Keratinocyte (primary cell): ENCODE results near the gene TTC33. TPM values are rescaled to one million over a fixed set of nuclear protein-coding genes. Genes with fewer than 3 reads are reported as not detected.

Experiments
- DNase-seq: peaks from one replicate; pipeline ENCODE4 v3.0.0-alpha.2; 2011; ENCODE audit warnings: low read depth, missing footprints, low spot score
- FAIRE-seq: peaks from 2 replicates; lab custom pipeline; 2011; peaks lifted over from hg19 to GRCh38; lab: Jason Lieb, UNC
- H2AFZ ChIP-seq: 2 replicates; pipeline ENCODE4 v1.6.0; 2012; ENCODE audit warnings: low read length, control low read depth, inconsistent platforms; ENCODE audit not compliant: control insufficient read depth
- H3K27ac ChIP-seq: 2 replicates; pipeline ENCODE4 v1.5.1; 2011; ENCODE audit warnings: low read length; ENCODE audit not compliant: control insufficient read depth, insufficient read depth
- H3K27me3 ChIP-seq: 3 replicates; pipeline ENCODE4 v1.6.0; 2011; ENCODE audit warnings: low read length; ENCODE audit not compliant: control insufficient read depth, insufficient read depth; ENCODE audit errors: extremely low read depth
- H3K36me3 ChIP-seq, 2 experiments: 2 replicates in 1 of 2; 3 replicates in 1 of 2; pipeline ENCODE4 v1.5.1; 2011; ENCODE audit warnings: low read length in 2 of 2, mild to moderate bottlenecking in 1 of 2; ENCODE audit not compliant: control insufficient read depth in 2 of 2, insufficient read depth in 2 of 2; ENCODE audit errors: extremely low read depth in 1 of 2
- H3K4me1 ChIP-seq: 3 replicates; pipeline ENCODE4 v1.5.1; 2011; ENCODE audit warnings: low read length; ENCODE audit not compliant: control insufficient read depth, insufficient read depth; ENCODE audit errors: extremely low read depth
- H3K4me2 ChIP-seq: 3 replicates; pipeline ENCODE4 v1.6.0; 2011; ENCODE audit warnings: low read depth, low read length; ENCODE audit not compliant: control insufficient read depth, insufficient read depth; ENCODE audit errors: extremely low read depth
- H3K4me3 ChIP-seq, 3 experiments: fragments of 200-600 bp in 1 of 3; sonication (generic) in 1 of 3; 2 replicates in 2 of 3; 3 replicates in 1 of 3; pipeline ENCODE4 v1.5.1; 2011 to 2016; ENCODE audit warnings: low read length in 3 of 3, mild to moderate bottlenecking in 3 of 3, control low read depth in 2 of 3, inconsistent platforms in 1 of 3, low read depth in 1 of 3, mixed read lengths in 1 of 3, mixed run types in 1 of 3, moderate library complexity in 1 of 3; ENCODE audit not compliant: control insufficient read depth in 2 of 3, insufficient read depth in 2 of 3; ENCODE audit errors: extremely low read depth in 1 of 3
- H3K79me2 ChIP-seq: 2 replicates; pipeline ENCODE4 v1.6.0; 2012; ENCODE audit warnings: low read length; ENCODE audit not compliant: control insufficient read depth, insufficient read depth
- H3K9ac ChIP-seq: 3 replicates; pipeline ENCODE4 v1.6.0; 2011; ENCODE audit warnings: low read length; ENCODE audit not compliant: control insufficient read depth, insufficient read depth; ENCODE audit errors: extremely low read depth
- H3K9me1 ChIP-seq: 3 replicates; pipeline ENCODE4 v1.6.0; 2011; ENCODE audit warnings: low read length; ENCODE audit not compliant: control insufficient read depth, insufficient read depth; ENCODE audit errors: extremely low read depth
- H3K9me3 ChIP-seq: 2 replicates; pipeline ENCODE4 v1.5.1; 2012; ENCODE audit warnings: low read depth, low read length; ENCODE audit not compliant: control insufficient read depth
- H4K20me1 ChIP-seq: 3 replicates; pipeline ENCODE4 v1.6.0; 2011; ENCODE audit warnings: low read length; ENCODE audit not compliant: control insufficient read depth, insufficient read depth; ENCODE audit errors: extremely low read depth
- CTCF ChIP-seq, 3 experiments: IDR thresholded peaks in 1 of 3; conservative IDR thresholded peaks in 1 of 3; optimal IDR thresholded peaks in 1 of 3; 2 replicates in 2 of 3; 3 replicates in 1 of 3; pipeline versions ENCODE3 to v1.5.1; 2011; ENCODE audit warnings: low read length in 3 of 3, mild to moderate bottlenecking in 3 of 3, moderate library complexity in 2 of 3, control low read depth in 1 of 3, inconsistent platforms in 1 of 3; ENCODE audit not compliant: insufficient read depth in 2 of 3; ENCODE audit errors: extremely low read depth in 1 of 3
- EZH2 ChIP-seq: IDR thresholded peaks from one replicate; pipeline ENCODE4 v1.6.1; 2012; ENCODE audit warnings: inconsistent platforms, mild to moderate bottlenecking, low read length, moderate library complexity
- dilution Hi-C: fragments of 300-500 bp; cut with MboI; formaldehyde crosslinking; loops from one replicate; pipeline ENCODE4 v1.7.0; 2020; ENCODE audit warnings: low sequenced_read_pairs; ENCODE audit not compliant: extremely low pct_ligation_motif_present
- polyA plus RNA-seq, 5 experiments: library from polyadenylated mRNA; depleted of rRNA in 3 of 5; stranded (reverse) in 3 of 5; stranded (forward) in 1 of 5; unstranded in 1 of 5; fragments of >200 nt; gene quantifications; 1 replicate in 1 of 5; 2 replicates in 3 of 5; 3 replicates in 1 of 5; pipeline versions ENCODE4 v1.2.1 to v1.2.3, GENCODE V29; 2011 to 2012; ENCODE audit warnings: missing spikeins in 2 of 5, low read depth in 1 of 5, low replicate concordance in 1 of 5

TTC33 gene
- polyA plus RNA-seq, 1 donor (not counting 4 experiments of a cell fraction or from before 2014, with no cell fraction given), result 7.1 TPM

GRCh38 chr5:40601198-40601868 is 154.4 kb downstream of the TTC33 start:
- H3K27ac ChIP-seq, result no peak overlapping the region
- no peak overlapping the region for H2AFZ ChIP-seq
- peaks cover 28% of the 10 kb centered on the region for H3K4me1 ChIP-seq
- FAIRE-seq (peak; percentile 71), DNase-seq (no peak)
- no peak overlapping the region for H3K4me3 ChIP-seq
- no peaks in the 10 kb centered on the region for H3K79me2 ChIP-seq
- TF ChIP-seq EZH2, result no peak
- TF ChIP-seq CTCF (optimal IDR thresholded peaks at IDR 0.05 in 1 of 3, IDR thresholded peaks at IDR 0.05 in 1 of 3, conservative IDR thresholded peaks at IDR 0.05 in 1 of 3; ENCODE audit: extremely low read depth in 1 of 3, insufficient read depth in 2 of 3, low read length in 3 of 3), result no peak
- dilution Hi-C loops, result no loop called here
- no peak overlapping the region for H3K9ac ChIP-seq
- no peaks in the 10 kb centered on the region for H3K36me3 ChIP-seq
- no peaks in the 10 kb centered on the region for H3K27me3 ChIP-seq
- H4K20me1 ChIP-seq, result no peaks in the 10 kb centered on the region
- no peaks in the 10 kb centered on the region for H3K9me1 ChIP-seq
- H3K4me2 ChIP-seq, result peak overlapping the region; percentile 43
- no peaks in the 10 kb centered on the region for H3K9me3 ChIP-seq

GRCh38 chr5:40600383-40600782 is 155.4 kb downstream of the TTC33 start:
- dilution Hi-C loops, result no loop called here
- H4K20me1 ChIP-seq, result no peaks in the 10 kb centered on the region
- H3K79me2 ChIP-seq, result no peaks in the 10 kb centered on the region

More at GRCh38 chr5:40600383-40600782, 155.4 kb downstream of the TTC33 start:
- peaks cover 28% of the 10 kb centered on the region for H3K4me1 ChIP-seq
- no peaks in the 10 kb centered on the region for H3K27me3 ChIP-seq
- no peak overlapping the region for H3K4me2 ChIP-seq
- H2AFZ ChIP-seq, result no peak overlapping the region
- H3K9ac ChIP-seq, result no peak overlapping the region
- H3K9me3 ChIP-seq, result no peaks in the 10 kb centered on the region
- no peaks in the 10 kb centered on the region for H3K36me3 ChIP-seq
- H3K4me3 ChIP-seq, result no peak overlapping the region
- no peak for TF ChIP-seq CTCF (optimal IDR thresholded peaks at IDR 0.05 in 1 of 3, IDR thresholded peaks at IDR 0.05 in 1 of 3, conservative IDR thresholded peaks at IDR 0.05 in 1 of 3; ENCODE audit: extremely low read depth in 1 of 3, insufficient read depth in 2 of 3, low read length in 3 of 3)
- TF ChIP-seq EZH2, result no peak
- H3K9me1 ChIP-seq, result no peaks in the 10 kb centered on the region
- no peak overlapping the region for H3K27ac ChIP-seq
- no peak for FAIRE-seq
- no peak for DNase-seq
